ENCODE results near the gene ZNF821. TPM values are rescaled to one million over a fixed set of nuclear protein-coding genes. Genes with fewer than 3 reads are reported as not detected.

Gene ZNF821
- total and polyA plus RNA-seq, 2 of the 8 experiments (the other 6 are each of a cell fraction or from before 2014, with no cell fraction given) = 9.5 to 14.1 TPM

DNA sequence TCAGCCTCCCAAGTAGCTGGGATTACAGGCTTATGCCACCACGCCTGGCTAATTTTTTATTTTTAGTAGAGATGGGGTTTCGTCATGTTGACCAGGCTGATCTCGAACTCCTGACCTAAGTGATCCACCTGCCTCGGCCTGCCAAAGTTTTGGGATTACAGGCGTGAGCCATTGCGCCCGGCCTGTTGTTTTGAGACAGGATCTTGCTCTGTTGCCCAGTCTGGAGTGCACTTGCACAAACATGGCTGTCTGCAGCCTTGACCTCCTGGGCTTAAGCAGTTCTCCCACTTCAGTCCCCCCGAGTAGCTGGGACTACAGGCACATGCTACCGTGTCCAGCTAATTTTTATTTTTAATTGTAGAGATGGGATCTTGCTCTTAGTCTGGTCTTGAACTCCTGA lies 20.3 kb upstream of the ZNF821 start:
- no peak for FAIRE-seq
- POLR2A ChIA-PET (ENCODE audit: partially characterized antibody) = interaction anchor here (0.8 to 2.7 kb wide), 5 partner anchors 9 to 98 kb away, joined by 3 to 11 read pairs (median 5); partner anchors contain the start of gene IST1
- TF ChIP-seq BCL11A (IDR thresholded peaks at IDR 0.05; ENCODE audit: low read depth in 2 of 2, low read length in 2 of 2) = no peak
- TF ChIP-seq ZNF274 (IDR thresholded peaks at IDR 0.05; ENCODE audit: borderline replicate concordance, extremely low read depth, low read length) = no peak
- no peak for TF ChIP-seq CREB1 (IDR thresholded peaks at IDR 0.05)
- TF ChIP-seq POLR2AphosphoS5 (IDR thresholded peaks at IDR 0.05; ENCODE audit: low read depth, low read length) = no peak
- no peak for TF ChIP-seq CTBP2 (IDR thresholded peaks at IDR 0.05; ENCODE audit: borderline replicate concordance, insufficient read depth, insufficient read length, low read length)
- no peak for TF ChIP-seq JUN (IDR thresholded peaks at IDR 0.05; ENCODE audit: low read depth, low read length)
- TF ChIP-seq KDM5A (IDR thresholded peaks at IDR 0.05; ENCODE audit: low read length) = no peak
- no peak for TF ChIP-seq RXRA (IDR thresholded peaks at IDR 0.05; ENCODE audit: insufficient read depth, low read depth, low read length)
- no peak for TF ChIP-seq POU5F1 (IDR thresholded peaks at IDR 0.05; ENCODE audit: low read depth, low read length)
- no peak for TF ChIP-seq SP4 (IDR thresholded peaks at IDR 0.05; ENCODE audit: low read length)
- no peak for TF ChIP-seq SAP30 (IDR thresholded peaks at IDR 0.05; ENCODE audit: insufficient read depth, insufficient replicate concordance, low read length)
- TF ChIP-seq PHF8 (conservative IDR thresholded peaks at IDR 0.05; ENCODE audit: low read depth, low read length) = no peak
- no peak for TF ChIP-seq GTF2F1 (IDR thresholded peaks at IDR 0.05; ENCODE audit: borderline replicate concordance, low read depth, low read length)
- no peak for TF ChIP-seq GABPA (IDR thresholded peaks at IDR 0.05; ENCODE audit: borderline replicate concordance, insufficient read depth, low read length)

More for the DNA sequence above, 20.3 kb upstream of the ZNF821 start:
- Histone ChIP-seq H3K9ac (replicated peaks in 1 of 4; ENCODE audit: extremely low read depth in 1 of 4, low read depth in 3 of 4, low read length in 3 of 4) (no peak overlapping the region), H3K79me1 (ENCODE audit: low read depth, low read length) (no peaks in the 10 kb centered on the region; the same call in 1 of the 2 replicates), H2BK20ac (ENCODE audit: low read length) (no peak overlapping the region), H3K9me3 (ENCODE audit: insufficient read depth in 2 of 2, low read depth in 1 of 2, low read length in 1 of 2) (no peaks in the 10 kb centered on the region), H3K4ac (replicated peaks; ENCODE audit: insufficient read length, low read depth, low read length) (no peak overlapping the region), H2BK12ac (ENCODE audit: low read depth, low read length) (no peak overlapping the region), H3K23me2 (ENCODE audit: low read depth, low read length) (no peaks in the 10 kb centered on the region), H3K4me2 (ENCODE audit: insufficient read depth in 1 of 2, low read depth in 2 of 2, low read length in 2 of 2) (no peak overlapping the region), H3K18ac (ENCODE audit: extremely low read depth, low read length) (no peak overlapping the region), H3K56ac (replicated peaks; ENCODE audit: insufficient read length, low read depth, low read length) (no peak overlapping the region), H3K79me2 (ENCODE audit: control insufficient read depth in 1 of 2, insufficient read depth in 2 of 2, low read length in 2 of 2) (peaks cover 66 to 100% of the 10 kb centered on the region in 2 experiments), H2BK15ac (ENCODE audit: low read length) (no peak overlapping the region), H2AK5ac (ENCODE audit: low read depth, low read length) (no peak overlapping the region), H4K91ac (replicated peaks; ENCODE audit: insufficient read length, low read length) (no peak overlapping the region), H3K4me1 (replicated peaks in 1 of 4; ENCODE audit: control insufficient read depth in 3 of 4, insufficient read depth in 4 of 4, low read length in 3 of 4) (peaks cover 0 to 2% (median 0%) of the 10 kb centered on the region in 4 experiments; a peak in 3 of 7 replicates), H3K27me3 (replicated peaks in 1 of 4; ENCODE audit: control insufficient read depth in 3 of 4, extremely low read depth in 1 of 4, insufficient read depth in 3 of 4, low read length in 3 of 4) (no peaks in the 10 kb centered on the region), H3K27ac (ENCODE audit: low read depth, low read length) (no peak overlapping the region), H2AFZ (ENCODE audit: low read length) (no peak overlapping the region), H3K4me3 (ENCODE audit: extremely low read depth in 1 of 4, insufficient read depth in 2 of 4, low read depth in 3 of 4, low read length in 4 of 4) (no peak overlapping the region), H3K14ac (ENCODE audit: insufficient read length) (no peak overlapping the region), H2BK5ac (ENCODE audit: low read depth, low read length) (no peak overlapping the region), H3K23ac (ENCODE audit: insufficient read length) (no peak overlapping the region), H3K36me3 (ENCODE audit: control insufficient read depth in 2 of 4, insufficient read depth in 4 of 4, low read length in 3 of 4) (peaks cover 0 to 8% (median 0%) of the 10 kb centered on the region in 4 experiments; a peak in 2 of 8 replicates), H4K20me1 (replicated peaks in 1 of 2; ENCODE audit: control insufficient read depth in 1 of 2, insufficient read depth in 2 of 2, low read length in 2 of 2) (peaks cover 34 to 37% of the 10 kb centered on the region in 2 experiments), H4K8ac (ENCODE audit: extremely low read depth, insufficient read depth, low read length) (0 out of 2 replicates have a peak overlapping the region, but pooled peaks have one; percentile 41), H2BK120ac (replicated peaks; ENCODE audit: low read depth, low read length) (no peak overlapping the region), H4K5ac (ENCODE audit: insufficient read length, low read depth, low read length) (no peak overlapping the region)
- DNase-seq (ENCODE audit: low read depth in 1 of 2, low spot score in 2 of 2) = no peak
- CTCF ChIA-PET (ENCODE audit: partially characterized antibody) = interaction anchor here (1.0 to 1.9 kb wide), 7 partner anchors 8 to 57 kb away, joined by 3 to 5 read pairs (median 3); no protein-coding TSS in a partner anchor
- WGBS, 2 experiments (ENCODE audit: extremely low coverage in 1 of 2, insufficient coverage in 1 of 2, insufficient read length in 1 of 2, insufficient replicate concordance in 2 of 2, low coverage in 1 of 2, low lambda C conversion rate in 2 of 2, missing lambda C conversion rate in 1 of 2) = 87% methylated on average over 9 of the region's 9 CpGs; no CpG with 5 or more reads in 1 of the 2 experiments
